ENCODE measurements around the gene TNNT3. TPM values are rescaled to one million over a fixed set of nuclear protein-coding genes. Genes with fewer than 3 reads are reported as not detected.

Gene TNNT3
- total RNA-seq, 1 donor from 2014 or later, result 10.1 TPM

- H3K4me3 ChIP-seq, result no peak overlapping the region
- no peak overlapping the region for H3K27ac ChIP-seq
- intact Hi-C loops (cut with DNase I), result no loop called here
- no peaks in the 10 kb centered on the region for H3K36me3 ChIP-seq
- no peaks in the 10 kb centered on the region for H3K9me3 ChIP-seq
- no peak for TF ChIP-seq CTCF (IDR thresholded peaks at IDR 0.05)
- H3K27me3 ChIP-seq, result no peaks in the 10 kb centered on the region
- no peaks in the 10 kb centered on the region for H3K4me1 ChIP-seq
- DNase-seq (ENCODE audit: low spot score in 2 of 2), result no peak
Observed at GRCh38 chr11:1925373-1926155, 6.1 kb downstream of the TNNT3 start.

DNA sequence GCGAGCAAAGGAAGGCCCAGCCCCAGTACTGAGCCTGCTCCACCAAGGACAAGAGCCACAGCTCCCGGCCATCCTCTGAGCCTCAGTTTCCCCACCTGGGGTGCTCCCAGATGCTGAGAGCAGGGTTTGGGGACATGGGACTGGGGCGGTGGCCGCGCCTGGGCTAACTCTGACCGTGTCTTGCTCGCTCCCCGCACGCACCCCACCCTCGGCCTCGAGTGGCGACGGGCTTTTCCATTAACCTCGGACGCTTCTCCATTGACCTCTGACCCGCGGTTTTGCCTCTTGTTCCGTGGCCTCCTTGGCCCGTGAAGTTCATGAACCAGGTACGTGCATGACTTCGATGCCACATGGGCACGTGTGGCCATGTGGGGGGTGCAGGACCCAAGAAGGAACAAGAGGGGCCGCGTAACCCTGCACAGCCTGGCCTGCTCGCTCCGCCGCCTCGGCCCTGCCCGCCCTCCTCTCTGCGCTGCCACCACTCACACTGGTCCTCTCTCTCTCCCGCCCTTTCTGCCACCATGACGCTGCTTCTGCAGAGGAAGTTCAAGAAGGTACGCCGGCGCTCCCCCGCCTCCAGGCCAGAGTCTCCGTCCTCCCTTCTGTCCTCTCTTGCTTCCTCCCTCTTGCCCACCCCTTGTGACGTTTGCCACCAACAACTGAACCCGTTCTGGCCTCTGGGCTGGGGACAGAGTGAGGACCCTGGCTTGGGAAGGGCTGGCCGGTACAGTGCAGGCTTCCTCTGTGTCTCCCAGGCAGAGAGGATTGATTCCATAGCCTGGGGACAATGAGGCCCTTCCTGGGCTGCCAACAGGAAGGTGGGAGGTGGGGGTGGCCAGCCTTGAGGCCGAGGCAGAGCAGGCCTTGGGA lies 6.9 kb downstream of the TNNT3 start:
- Histone ChIP-seq H3K36me3 (no peaks in the 10 kb centered on the region), H3K9me3 (no peaks in the 10 kb centered on the region), H3K27ac (peak overlapping the region in 1 of 2 donors; percentile 18), H3K4me1 (no peaks in the 10 kb centered on the region), H3K27me3 (no peaks in the 10 kb centered on the region), H3K4me3 (no peak overlapping the region)
- intact Hi-C loops (cut with DNase I), result no loop called here
- no peak for DNase-seq (ENCODE audit: low spot score in 2 of 2)
- no peak for TF ChIP-seq CTCF (IDR thresholded peaks at IDR 0.05)

- Histone ChIP-seq H3K4me1 (no peaks in the 10 kb centered on the region), H3K4me3 (no peak overlapping the region), H3K27me3 (no peaks in the 10 kb centered on the region), H3K27ac (peak overlapping the region in 1 of 2 donors; percentile 18), H3K9me3 (no peaks in the 10 kb centered on the region), H3K36me3 (no peaks in the 10 kb centered on the region)
- no peak for TF ChIP-seq CTCF (IDR thresholded peaks at IDR 0.05)
- intact Hi-C loops (cut with DNase I), result no loop called here
- DNase-seq (ENCODE audit: low spot score in 2 of 2), result no peak
Observed at GRCh38 chr11:1927026-1927847, 7.7 kb downstream of the TNNT3 start.

DNA sequence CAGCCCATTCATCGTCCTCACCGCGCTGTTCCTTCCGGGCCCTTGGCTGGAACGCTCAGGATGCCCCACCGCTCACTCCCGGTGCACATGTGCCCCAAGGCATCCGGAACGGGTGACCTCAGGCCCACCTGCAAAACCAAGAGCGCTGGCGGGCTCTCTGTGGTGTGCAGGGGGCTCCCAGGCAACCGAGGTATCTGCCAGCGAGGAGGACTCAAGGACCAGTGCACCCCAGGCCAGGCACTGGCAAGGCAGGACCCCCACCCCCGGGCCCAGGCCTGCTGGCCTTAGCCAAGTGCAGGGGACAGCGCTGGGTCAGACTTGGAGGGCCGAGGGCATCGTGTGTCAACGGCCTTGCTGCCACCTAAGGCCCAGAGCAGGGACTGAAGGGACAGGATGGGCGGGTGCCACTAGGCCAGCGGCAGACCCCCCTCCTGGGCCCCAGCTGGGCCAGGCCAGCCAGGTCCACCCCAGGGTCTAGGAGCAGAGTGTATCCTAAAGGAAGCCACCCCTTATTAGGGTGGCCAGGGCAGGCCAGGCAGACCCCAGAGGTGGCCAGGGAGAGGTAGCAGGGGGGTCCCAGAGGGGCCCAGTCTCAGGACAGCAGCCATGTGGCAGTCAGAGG lies 8.5 kb downstream of the TNNT3 start:
- no peak for TF ChIP-seq CTCF (IDR thresholded peaks at IDR 0.05)
- DNase-seq (ENCODE audit: low spot score in 2 of 2), result no peak
- Histone ChIP-seq H3K4me1 (no peaks in the 10 kb centered on the region), H3K27me3 (no peaks in the 10 kb centered on the region), H3K27ac (peak overlapping the region in 1 of 2 donors; percentile 53), H3K36me3 (no peaks in the 10 kb centered on the region), H3K9me3 (no peaks in the 10 kb centered on the region), H3K4me3 (no peak overlapping the region)
- intact Hi-C loops (cut with DNase I), result no loop called here

GRCh38 chr11:1928470-1928890 lies 9.0 kb downstream of the TNNT3 start:
- Histone ChIP-seq H3K4me1 (no peaks in the 10 kb centered on the region), H3K27me3 (no peaks in the 10 kb centered on the region), H3K36me3 (no peaks in the 10 kb centered on the region), H3K27ac (peak overlapping the region in 1 of 2 donors; percentile 53), H3K9me3 (no peaks in the 10 kb centered on the region), H3K4me3 (no peak overlapping the region)
- no peak for DNase-seq (ENCODE audit: low spot score in 2 of 2)
- intact Hi-C loops (cut with DNase I), result no loop called here
- no peak for TF ChIP-seq CTCF (IDR thresholded peaks at IDR 0.05)
